ENCODE results near the gene SGCA.

The SGCA gene

DNA sequence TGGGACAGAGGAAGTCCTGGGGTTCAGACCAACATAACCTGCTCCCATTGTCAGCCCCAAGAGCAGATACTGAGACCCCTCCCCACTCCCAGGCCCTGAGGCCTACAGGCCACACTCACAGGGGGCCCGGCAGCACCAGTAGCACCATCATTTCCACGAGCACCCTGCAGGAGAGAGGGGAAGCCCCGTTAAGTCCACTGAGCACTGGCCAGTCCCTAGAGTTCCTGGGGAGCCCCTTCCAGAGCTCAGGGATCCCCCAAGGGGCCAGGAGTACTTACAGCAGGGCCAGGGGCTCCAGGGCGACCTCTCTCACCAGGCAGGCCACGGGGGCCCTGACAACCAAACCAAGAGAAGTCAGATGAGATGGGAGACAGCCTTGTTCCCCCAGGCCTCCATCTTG lies 30.2 kb downstream of the SGCA start:
- DNase-seq, result no peak

DNA sequence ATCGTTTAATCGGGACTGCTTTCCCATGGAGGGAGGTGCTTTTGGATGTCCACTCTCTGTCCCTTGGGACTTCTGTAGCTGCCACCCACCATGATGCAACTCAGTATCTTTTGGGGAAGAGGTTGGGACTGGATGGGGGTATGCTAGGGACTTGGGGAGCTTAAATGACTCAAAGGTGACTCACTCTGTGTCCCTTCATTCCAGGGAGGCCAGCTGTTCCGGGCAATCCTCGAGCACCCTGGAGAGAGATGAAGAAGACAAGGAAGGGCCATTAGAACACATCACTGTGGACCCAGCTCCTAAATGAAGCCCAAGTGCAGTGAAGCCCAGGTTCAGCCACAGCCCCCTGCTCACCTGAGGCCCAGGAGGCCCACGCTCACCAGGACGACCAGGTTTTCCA lies 31.0 kb downstream of the SGCA start:
- DNase-seq, result no peak

GRCh38 chr17:50198026-50198669 lies 32.3 kb downstream of the SGCA start:
- no peak for DNase-seq

- no peak for DNase-seq
Observed at GRCh38 chr17:50199211-50199802, 33.5 kb downstream of the SGCA start.

DNA sequence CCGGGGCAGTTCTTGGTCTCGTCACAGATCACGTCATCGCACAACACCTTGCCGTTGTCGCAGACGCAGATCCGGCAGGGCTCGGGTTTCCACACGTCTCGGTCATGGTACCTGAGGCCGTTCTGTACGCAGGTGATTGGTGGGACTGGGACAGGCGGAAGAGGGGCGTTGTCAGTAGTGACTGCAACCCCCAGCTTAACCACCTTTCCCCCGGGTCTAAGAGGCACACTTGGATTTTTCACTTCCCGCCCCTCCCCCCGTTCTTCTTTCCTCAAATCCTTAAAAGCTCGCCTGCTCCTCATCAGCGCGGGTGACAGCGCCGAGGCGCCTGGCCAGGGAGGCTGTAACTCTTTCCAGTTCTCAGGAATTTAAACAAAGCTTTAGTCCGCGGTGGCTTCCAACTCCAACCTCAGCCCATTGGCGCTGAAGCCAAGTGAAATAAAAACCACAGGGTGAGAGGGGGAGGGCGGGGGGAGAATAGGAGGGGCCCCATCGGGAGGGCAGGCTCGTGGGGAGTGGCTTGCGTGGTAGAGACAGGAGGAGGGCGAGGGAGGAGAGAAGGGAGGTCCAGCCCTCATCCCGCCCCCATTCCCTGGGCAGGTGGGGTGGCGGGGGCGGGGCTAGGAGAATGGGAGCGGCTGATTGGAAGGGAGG lies 34.1 kb downstream of the SGCA start:
- no peak for DNase-seq

DNA sequence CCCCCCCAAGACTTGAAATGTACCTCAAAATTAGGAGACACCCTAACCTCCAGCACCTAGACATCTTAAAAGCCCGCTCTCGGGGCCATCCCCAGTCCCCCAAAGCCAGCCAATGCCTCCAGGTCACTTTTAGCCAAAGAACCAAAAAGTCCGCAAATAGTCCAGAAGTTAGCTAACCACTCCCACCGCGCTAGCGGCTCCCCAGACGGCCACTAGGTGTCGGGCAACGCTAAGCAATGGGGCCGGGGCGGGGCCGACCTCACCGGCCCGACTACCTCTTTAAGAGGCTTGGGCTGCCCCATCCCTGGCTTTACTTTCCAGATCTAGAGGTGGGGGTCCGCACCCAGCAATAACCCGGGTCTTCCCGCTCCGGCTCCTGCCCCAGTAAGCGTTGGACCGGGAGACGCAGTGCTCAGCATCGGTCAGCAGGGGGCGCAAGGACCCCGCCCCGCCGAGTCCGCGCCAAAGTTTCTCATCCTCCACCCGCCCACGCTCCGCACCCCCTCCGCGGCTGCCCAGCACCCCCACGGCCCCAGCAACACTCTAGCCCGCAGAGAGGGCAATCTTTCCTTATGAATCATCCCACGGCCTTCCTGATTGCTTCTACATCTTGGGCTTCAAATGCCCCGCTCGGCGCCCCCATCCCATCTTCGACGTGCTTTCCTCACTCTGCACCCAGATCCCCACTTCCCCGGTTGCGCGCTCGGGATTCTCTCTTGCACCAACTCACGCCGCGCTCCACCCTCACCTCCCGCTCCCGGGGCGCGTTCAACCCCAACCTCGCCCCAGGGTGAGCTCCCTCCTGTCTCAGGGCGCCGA lies 34.9 kb downstream of the SGCA start:
- DNase-seq, result no peak

DNA sequence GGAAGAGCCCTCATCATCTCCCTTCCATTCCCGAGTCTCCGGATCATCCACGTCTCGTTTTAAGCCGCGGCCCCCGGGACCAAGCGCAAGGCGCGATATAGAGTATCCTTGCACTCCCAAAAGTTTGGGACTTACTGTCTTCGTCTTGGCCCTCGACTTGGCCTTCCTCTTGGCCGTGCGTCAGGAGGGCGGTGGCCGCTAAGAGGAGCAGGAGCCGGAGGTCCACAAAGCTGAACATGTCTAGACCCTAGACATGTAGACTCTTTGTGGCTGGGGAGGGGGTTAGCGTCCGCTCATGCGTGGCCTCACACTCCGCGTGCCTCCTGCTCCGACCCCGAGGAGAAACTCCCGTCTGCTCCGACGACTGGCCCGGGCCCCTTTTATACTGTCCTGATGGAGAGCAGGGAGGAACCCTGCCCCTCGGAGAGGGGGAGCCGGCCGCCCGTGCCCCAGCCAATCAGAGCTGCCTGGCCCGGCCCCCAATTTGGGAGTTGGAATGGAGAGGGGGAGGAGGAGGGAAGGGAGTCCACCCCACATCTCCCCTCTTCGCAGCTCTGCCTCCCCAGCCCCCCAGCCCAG lies 35.6 kb downstream of the SGCA start, which contains the start of gene COL1A1:
TSS of gene COL1A1 (minus strand) at position 356 of the 579 bp plus-strand sequence. CDS start at position 238, 118 bp downstream.
- no peak for DNase-seq

GRCh38 chr17:50203086-50203485 lies 37.3 kb downstream of the SGCA start:
- no peak for DNase-seq

GRCh38 chr17:50203604-50204345 lies 38.0 kb downstream of the SGCA start:
- DNase-seq, result no peak

- DNase-seq, result no peak
Observed at GRCh38 chr17:50204431-50204830, 38.6 kb downstream of the SGCA start.

GRCh38 chr17:50205111-50205962 lies 39.5 kb downstream of the SGCA start:
- no peak for DNase-seq

- no peak for DNase-seq
Observed at GRCh38 chr17:50205963-50206505, 40.2 kb downstream of the SGCA start.

DNA sequence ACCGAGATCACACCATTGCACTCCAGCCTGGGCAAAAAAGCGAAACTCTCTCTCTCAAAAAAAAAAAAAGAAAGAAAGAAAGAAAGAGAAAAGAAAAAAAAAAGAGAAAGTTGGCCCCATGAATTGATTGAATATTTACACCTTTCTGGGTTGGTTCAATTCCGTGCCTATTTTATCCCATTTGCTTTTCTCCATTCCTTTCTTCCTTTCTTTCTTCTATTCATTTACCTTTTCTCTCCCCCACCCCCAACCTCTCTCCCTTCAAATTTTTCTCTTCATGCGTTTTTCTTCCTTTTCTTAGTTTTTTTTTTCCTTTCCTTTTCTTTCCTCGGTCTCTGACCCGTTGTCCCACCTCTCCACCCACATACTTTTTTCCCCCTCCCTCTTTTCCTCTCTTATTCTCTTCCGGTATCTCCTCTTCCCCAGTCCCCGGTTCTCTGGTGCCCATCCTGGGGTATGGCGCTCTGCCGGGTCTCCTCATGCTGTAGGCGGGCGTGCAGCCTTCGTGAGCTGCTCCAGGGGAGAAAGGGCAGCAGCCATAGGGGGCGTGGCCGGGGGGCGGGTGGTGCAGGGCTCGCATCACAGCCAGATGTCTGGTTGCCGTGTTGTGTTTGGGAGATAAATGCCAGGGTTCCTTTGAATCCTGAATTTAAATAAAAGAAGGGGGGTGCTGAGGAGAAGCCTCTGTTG lies 40.9 kb downstream of the SGCA start:
- no peak for DNase-seq

DNA sequence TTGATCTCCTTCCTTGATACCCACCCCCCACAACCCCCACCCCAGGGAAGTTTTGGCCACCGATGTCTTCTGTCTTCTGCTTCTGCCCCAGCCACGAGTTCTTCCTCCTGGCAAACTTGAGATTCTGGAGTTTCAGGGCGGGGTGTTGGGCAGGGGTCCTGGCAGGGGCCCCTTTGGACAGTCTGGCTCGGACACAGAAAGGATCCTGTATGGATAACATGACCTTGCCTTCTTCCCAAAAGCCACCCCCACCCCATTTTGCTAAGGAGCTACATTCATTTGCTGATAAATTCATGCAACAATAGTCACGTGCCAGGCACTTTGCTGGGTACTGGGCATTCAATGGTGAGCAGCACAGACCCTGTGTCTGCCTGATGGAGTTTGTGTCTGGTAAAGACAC lies 41.5 kb downstream of the SGCA start:
- no peak for DNase-seq

DNA sequence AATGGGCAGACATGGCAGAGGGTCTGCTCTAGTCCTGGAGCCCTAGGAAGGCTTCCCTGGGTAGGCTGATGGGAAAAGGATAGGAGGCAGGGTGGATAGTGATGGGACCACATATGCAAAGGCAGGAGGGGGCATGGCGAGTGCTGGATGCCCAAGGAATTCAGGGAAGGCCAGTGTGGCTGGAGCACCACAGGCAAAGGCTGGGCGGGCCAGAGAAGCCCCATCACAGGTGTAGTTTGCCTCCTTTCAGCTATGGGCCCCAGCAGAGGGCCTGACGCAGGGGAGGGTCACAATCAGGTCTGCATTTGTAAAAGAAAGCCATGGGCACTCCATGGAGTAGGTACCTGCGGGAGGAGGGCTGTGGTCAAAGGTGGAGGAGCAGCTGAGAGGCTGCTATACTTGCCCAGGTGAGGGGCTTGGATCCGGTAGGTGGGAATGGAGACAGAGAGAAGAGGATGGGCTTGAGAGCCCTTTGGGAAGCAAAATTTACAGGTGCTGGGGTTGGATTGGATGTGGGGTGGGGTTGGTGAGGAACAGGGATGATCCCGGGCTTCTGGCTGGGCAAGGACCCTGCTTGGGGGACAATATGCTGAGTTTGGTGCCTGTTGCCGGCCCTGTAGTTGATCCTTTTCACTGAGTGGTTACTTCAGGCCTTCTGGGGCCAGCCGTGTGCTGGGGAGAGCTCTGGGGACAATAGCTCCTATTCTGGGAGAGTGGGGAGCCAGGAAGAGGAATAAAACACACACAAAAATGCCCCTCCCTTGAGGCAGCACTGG lies 42.2 kb downstream of the SGCA start:
- no peak for DNase-seq

GRCh38 chr17:50208611-50209061 lies 42.8 kb downstream of the SGCA start:
- no peak for DNase-seq

- no peak for DNase-seq
Observed at GRCh38 chr17:50209133-50209471, 43.3 kb downstream of the SGCA start.

- DNase-seq, result no peak
Observed at GRCh38 chr17:50209472-50210239, 43.9 kb downstream of the SGCA start.

Measured in cortex of kidney (tissue), 1 donor.